Measurements from ENCODE around the gene STAM2.
"Not testable (repeated sequence)": the region's sequence is repeated elsewhere in the genome, so short reads cannot be mapped to it uniquely, and the experiment has no call there.

The STAM2 gene

DNA sequence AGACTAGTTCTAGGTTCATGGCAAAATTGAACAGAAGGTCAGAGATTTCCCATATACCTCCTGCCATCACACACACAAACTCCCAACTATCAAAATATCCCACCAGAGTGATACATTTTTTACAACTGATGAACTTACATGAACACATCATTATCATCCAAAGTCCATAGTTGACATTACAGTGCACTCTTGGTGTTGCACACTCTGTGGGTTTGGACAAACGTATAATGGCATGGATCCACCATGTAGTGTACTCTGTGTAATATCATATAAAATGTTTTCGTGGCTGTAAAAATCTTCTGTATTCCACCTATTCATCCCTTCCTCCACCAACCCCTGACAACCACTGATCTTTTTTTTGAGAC, 25.9 kb upstream of the STAM2 start:
- Histone ChIP-seq H3K27me3 (replicated peaks; ENCODE audit: control insufficient read depth, insufficient read depth, low read length) (no peaks in the 10 kb centered on the region), H3K36me3 (ENCODE audit: control insufficient read depth, insufficient read depth, low read length) (no peaks in the 10 kb centered on the region), H3K4me3 (replicated peaks; ENCODE audit: low read depth, low read length) (no peak overlapping the region)
- no peak for DNase-seq (ENCODE audit: extremely low read depth, insufficient read length)
- TF ChIP-seq, protein P1, sequence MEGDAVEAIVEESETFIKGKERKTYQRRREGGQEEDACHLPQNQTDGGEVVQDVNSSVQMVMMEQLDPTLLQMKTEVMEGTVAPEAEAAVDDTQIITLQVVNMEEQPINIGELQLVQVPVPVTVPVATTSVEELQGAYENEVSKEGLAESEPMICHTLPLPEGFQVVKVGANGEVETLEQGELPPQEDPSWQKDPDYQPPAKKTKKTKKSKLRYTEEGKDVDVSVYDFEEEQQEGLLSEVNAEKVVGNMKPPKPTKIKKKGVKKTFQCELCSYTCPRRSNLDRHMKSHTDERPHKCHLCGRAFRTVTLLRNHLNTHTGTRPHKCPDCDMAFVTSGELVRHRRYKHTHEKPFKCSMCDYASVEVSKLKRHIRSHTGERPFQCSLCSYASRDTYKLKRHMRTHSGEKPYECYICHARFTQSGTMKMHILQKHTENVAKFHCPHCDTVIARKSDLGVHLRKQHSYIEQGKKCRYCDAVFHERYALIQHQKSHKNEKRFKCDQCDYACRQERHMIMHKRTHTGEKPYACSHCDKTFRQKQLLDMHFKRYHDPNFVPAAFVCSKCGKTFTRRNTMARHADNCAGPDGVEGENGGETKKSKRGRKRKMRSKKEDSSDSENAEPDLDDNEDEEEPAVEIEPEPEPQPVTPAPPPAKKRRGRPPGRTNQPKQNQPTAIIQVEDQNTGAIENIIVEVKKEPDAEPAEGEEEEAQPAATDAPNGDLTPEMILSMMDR (IDR thresholded peaks at IDR 0.05; ENCODE audit: insufficient read depth, low read length, poor library complexity, severe bottlenecking), result no peak

DNA sequence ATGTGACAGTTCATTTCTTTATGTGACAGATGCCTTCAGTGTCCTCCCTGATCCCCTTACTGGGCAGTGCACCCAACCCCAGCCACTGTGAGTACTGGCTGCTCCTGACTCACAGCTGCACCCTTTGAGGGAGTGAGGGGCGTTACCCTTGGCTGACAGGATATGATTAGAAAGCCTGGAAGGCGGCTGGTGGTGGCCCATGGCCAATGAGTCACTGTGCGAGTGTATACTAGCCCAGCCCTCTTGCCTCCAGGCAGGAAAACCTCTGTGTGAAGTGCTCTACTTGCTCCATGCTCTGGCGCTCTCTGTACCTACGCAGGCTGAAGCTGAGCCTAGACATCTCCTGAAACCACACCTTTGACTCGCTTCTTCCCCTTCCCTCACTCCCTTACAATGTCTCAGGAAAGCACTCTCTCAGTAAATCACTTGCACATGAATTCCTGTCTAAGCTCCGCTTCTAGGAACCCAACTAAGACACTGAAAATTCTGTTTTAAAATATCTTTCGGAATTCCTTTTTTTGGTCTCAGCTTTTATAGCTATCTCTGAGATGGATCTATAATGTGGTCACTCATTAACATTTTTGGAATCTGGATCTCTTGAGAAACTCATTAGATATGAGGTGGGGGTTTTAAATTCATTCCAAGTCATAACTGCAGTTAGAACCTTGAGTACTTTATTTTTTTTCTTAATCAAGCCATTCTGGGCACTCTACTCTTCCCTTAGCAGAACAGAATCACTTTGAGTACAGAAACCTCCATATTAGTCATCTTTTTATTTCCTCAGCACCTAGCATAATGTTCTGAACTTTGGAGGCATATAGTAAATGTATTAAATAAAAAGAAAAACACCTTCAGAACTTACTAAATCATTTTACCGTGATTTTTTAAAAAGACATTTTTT, 25.3 kb upstream of the STAM2 start:
- Histone ChIP-seq H3K27me3 (replicated peaks; ENCODE audit: control insufficient read depth, insufficient read depth, low read length) (no peaks in the 10 kb centered on the region), H3K36me3 (ENCODE audit: control insufficient read depth, insufficient read depth, low read length) (no peaks in the 10 kb centered on the region), H3K4me3 (replicated peaks; ENCODE audit: low read depth, low read length) (no peak overlapping the region)
- no peak for DNase-seq (ENCODE audit: extremely low read depth, insufficient read length)
- TF ChIP-seq, protein P1 (IDR thresholded peaks at IDR 0.05; ENCODE audit: insufficient read depth, low read length, poor library complexity, severe bottlenecking), result no peak

DNA sequence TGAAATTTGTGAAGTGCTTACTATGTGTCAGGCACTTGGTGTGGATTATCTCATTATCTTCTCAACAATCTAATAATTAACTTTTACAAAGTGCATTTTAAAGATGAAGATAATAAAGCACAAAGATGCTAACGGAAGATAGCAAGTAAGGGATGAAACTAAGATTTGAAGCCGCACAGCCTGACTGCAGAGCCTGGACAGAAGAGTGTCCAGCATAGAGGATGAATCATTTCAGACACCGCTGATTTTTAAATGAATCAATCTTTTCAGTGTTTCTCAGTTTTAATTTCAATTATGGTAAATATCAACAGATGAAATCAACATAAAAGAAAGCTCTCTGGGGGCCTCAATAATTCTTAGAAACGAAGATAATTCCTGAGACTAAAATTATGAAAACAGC, 24.5 kb upstream of the STAM2 start:
- H3K4me3 ChIP-seq (replicated peaks; ENCODE audit: low read depth, low read length), result no peak overlapping the region
- H3K27me3 ChIP-seq (replicated peaks; ENCODE audit: control insufficient read depth, insufficient read depth, low read length), result no peaks in the 10 kb centered on the region
- TF ChIP-seq, protein P1 (IDR thresholded peaks at IDR 0.05; ENCODE audit: insufficient read depth, low read length, poor library complexity, severe bottlenecking), result no peak
- H3K36me3 ChIP-seq (ENCODE audit: control insufficient read depth, insufficient read depth, low read length), result no peaks in the 10 kb centered on the region
- DNase-seq (ENCODE audit: extremely low read depth, insufficient read length), result no peak

DNA sequence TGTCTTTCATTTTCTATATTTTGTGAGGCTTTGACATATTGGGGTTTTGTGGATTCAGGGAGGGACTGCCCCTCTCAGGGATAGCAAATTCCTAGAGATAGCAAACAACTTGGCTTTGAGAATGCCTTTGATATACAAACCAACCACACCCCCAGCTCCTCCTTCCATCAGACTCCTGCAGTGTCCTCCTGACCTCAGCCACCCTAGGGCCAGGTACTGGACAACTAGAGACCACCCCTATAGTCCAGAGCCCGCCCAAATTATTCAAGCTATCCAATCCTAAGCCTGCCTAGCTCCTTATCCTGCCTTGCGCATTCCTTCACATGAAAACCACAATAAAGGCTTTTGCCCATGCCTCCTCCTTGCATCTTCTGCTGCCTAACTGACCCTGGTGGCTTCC, 22.9 kb upstream of the STAM2 start:
- Histone ChIP-seq H3K27me3 (replicated peaks; ENCODE audit: control insufficient read depth, insufficient read depth, low read length) (no peaks in the 10 kb centered on the region), H3K36me3 (ENCODE audit: control insufficient read depth, insufficient read depth, low read length) (no peaks in the 10 kb centered on the region), H3K4me3 (replicated peaks; ENCODE audit: low read depth, low read length) (no peak overlapping the region)
- TF ChIP-seq, protein P1 (IDR thresholded peaks at IDR 0.05; ENCODE audit: insufficient read depth, low read length, poor library complexity, severe bottlenecking), result no peak
- DNase-seq (ENCODE audit: extremely low read depth, insufficient read length), result no peak

DNA sequence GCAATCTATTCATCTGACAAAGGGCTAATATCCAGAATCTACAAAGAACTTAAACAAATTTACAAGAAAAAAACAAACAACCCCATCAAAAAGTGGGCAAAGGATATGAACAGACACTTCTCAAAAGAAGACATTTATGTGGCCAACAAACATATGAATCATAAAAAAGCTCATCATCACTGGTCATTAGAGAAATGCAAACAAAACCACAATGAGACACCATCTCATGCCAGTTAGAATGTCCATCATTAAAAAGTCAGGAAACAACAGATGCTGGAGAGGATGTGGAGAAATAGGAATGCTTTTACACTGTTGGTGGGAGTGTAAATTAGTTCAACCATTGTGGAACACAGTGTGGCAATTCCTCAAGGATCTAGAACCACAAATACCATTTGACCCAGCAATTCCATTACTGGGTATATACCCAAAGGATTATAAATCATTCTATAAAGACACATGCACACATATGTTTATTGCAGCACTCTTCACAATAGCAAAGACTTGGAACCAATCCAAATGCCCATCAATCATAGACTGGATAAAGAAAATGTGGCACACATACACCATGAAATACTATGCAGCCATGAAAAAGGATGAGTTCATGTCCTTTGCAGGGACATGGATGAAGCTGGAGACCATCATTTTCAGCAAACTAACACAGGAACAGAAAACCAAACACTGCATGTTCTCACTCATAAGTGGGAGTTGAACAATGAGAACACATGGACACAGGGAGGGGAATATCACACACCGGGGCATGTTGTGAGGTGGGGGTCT, 22.1 kb upstream of the STAM2 start:
- H3K4me3 ChIP-seq (replicated peaks; ENCODE audit: low read depth, low read length); H3K36me3 ChIP-seq (ENCODE audit: control insufficient read depth, insufficient read depth, low read length); DNase-seq (ENCODE audit: extremely low read depth, insufficient read length); H3K27me3 ChIP-seq (replicated peaks; ENCODE audit: control insufficient read depth, insufficient read depth, low read length): not testable (repeated sequence)

Measured in GM06990 (cell line).